Adipocyte (in vitro differentiated cells): ENCODE results near the gene IL6.
"Not testable (repeated sequence)": the region's sequence is repeated elsewhere in the genome, so short reads cannot be mapped to it uniquely, and the experiment has no call there.

Experiments
- DNase-seq: peaks from one replicate; pipeline ENCODE4 v3.0.0-alpha.2; 2015; ENCODE audit warnings: low read depth
- H3K27me3 ChIP-seq: replicated peaks from 2 replicates; pipeline ENCODE4 v1.7.0; 2013; ENCODE audit warnings: mild to moderate bottlenecking, low read length, moderate library complexity; ENCODE audit not compliant: control insufficient read depth, insufficient read depth
- H3K36me3 ChIP-seq: 2 replicates; pipeline ENCODE4 v1.7.0; 2013; ENCODE audit warnings: low read length, mild to moderate bottlenecking, moderate library complexity; ENCODE audit not compliant: control insufficient read depth, insufficient read depth, severe bottlenecking
- H3K4me1 ChIP-seq: 2 replicates; pipeline ENCODE4 v1.7.0; 2013; ENCODE audit warnings: mild to moderate bottlenecking, low read length, moderate library complexity; ENCODE audit not compliant: control insufficient read depth, insufficient read depth
- H3K4me3 ChIP-seq: 2 replicates; pipeline ENCODE4 v1.7.0; 2013; ENCODE audit warnings: mild to moderate bottlenecking, low read length, moderate library complexity
- H3K9ac ChIP-seq: 2 replicates; pipeline ENCODE4 v1.7.0; 2013; ENCODE audit warnings: mild to moderate bottlenecking, low read length, moderate library complexity
- H3K9me3 ChIP-seq: 2 replicates; pipeline ENCODE4 v1.7.0; 2013; ENCODE audit warnings: mild to moderate bottlenecking, low read length, moderate library complexity; ENCODE audit not compliant: control insufficient read depth

Gene IL6

GRCh38 chr7:22726907-22727713 lies at the start of gene IL6:
TSS of gene IL6 (plus strand) at chr7:22727200. CDS start at chr7:22727263, 63 bp downstream.
- peak within 1 kb of the TSS; percentile 88 for H3K4me3 ChIP-seq
- H3K9ac ChIP-seq = peak within 1 kb of the TSS; percentile 95
- peak; percentile 96 for DNase-seq
- H3K36me3 ChIP-seq = peaks cover 23% of the 10 kb centered on the region
- H3K9me3 ChIP-seq = no peaks in the 10 kb centered on the region
- peaks cover 51% of the 10 kb centered on the region for H3K4me1 ChIP-seq
- H3K27me3 ChIP-seq = no peaks in the 10 kb centered on the region

- not testable (repeated sequence) for H3K9me3 ChIP-seq, H3K4me1 ChIP-seq, H3K4me3 ChIP-seq, H3K9ac ChIP-seq, H3K27me3 ChIP-seq, H3K36me3 ChIP-seq, DNase-seq
Measured at GRCh38 chr7:22677263-22677662, 49.7 kb upstream of the IL6 start.

- H3K27me3 ChIP-seq = no peaks in the 10 kb centered on the region
- DNase-seq = no peak
- H3K4me3 ChIP-seq = no peak overlapping the region
- no peaks in the 10 kb centered on the region for H3K9me3 ChIP-seq
- H3K36me3 ChIP-seq = no peaks in the 10 kb centered on the region
- no peak overlapping the region for H3K9ac ChIP-seq
- peaks cover 6% of the 10 kb centered on the region for H3K4me1 ChIP-seq
Measured at GRCh38 chr7:22677680-22678079, 49.3 kb upstream of the IL6 start.

GRCh38 chr7:22680482-22680911 lies 46.5 kb upstream of the IL6 start:
- Histone ChIP-seq H3K9ac (no peak overlapping the region), H3K4me3 (no peak overlapping the region), H3K9me3 (no peaks in the 10 kb centered on the region), H3K4me1 (peaks cover 6% of the 10 kb centered on the region), H3K27me3 (no peaks in the 10 kb centered on the region), H3K36me3 (no peaks in the 10 kb centered on the region)
- no peak for DNase-seq

DNA sequence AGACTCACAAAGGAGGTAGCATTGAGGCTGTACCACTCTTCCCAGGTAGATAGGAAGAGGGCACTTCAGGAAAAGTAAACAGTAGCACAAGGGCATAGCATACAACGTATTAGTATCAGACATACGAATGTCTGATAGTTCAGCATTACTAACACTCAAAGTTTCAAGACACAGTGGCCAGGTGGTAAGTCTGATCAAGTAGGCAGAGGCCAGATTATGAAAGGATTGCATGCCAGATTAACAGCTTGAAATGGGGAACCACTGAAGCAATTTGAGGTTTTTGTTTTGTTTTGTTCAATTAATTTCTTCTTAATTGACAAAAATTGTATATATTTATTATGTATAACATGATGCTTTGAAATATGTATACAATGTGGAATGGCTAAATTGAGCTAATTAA lies 45.7 kb upstream of the IL6 start:
- no peak overlapping the region for H3K9ac ChIP-seq
- no peaks in the 10 kb centered on the region for H3K9me3 ChIP-seq
- H3K27me3 ChIP-seq = no peaks in the 10 kb centered on the region
- no peaks in the 10 kb centered on the region for H3K36me3 ChIP-seq
- H3K4me1 ChIP-seq = peaks cover 8% of the 10 kb centered on the region
- no peak for DNase-seq
- H3K4me3 ChIP-seq = no peak overlapping the region

- H3K36me3 ChIP-seq = no peaks in the 10 kb centered on the region
- no peak overlapping the region for H3K4me3 ChIP-seq
- no peaks in the 10 kb centered on the region for H3K27me3 ChIP-seq
- H3K4me1 ChIP-seq = peaks cover 11% of the 10 kb centered on the region
- no peaks in the 10 kb centered on the region for H3K9me3 ChIP-seq
- H3K9ac ChIP-seq = no peak overlapping the region
- no peak for DNase-seq
Measured at GRCh38 chr7:22681852-22682657, 44.9 kb upstream of the IL6 start.

- Histone ChIP-seq H3K36me3 (no peaks in the 10 kb centered on the region), H3K9ac (no peak overlapping the region), H3K27me3 (no peaks in the 10 kb centered on the region), H3K4me1 (peaks cover 22% of the 10 kb centered on the region), H3K4me3 (no peak overlapping the region), H3K9me3 (no peaks in the 10 kb centered on the region)
- DNase-seq = no peak
Measured at GRCh38 chr7:22683379-22683778, 43.6 kb upstream of the IL6 start.

DNA sequence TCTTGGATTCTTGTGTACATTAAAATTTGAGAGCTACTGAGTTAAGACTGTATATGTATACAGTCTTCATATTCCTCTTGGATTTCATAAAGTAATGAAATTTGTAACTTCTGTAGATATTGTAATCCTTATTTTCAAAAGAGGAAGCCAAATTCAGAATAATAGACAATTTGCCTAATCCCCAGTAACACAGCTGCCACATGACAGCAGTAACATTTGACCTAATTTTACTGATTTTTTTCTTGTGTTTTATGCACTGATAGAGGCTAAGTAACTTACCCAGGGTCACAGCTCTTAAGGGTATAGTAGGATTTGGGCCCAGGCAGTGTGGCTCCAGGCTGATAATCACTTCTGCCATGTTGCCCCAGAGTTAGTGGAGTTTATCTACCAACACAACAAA lies 40.4 kb upstream of the IL6 start:
- Histone ChIP-seq H3K36me3 (no peaks in the 10 kb centered on the region), H3K27me3 (no peaks in the 10 kb centered on the region), H3K9ac (no peak overlapping the region), H3K4me3 (no peak overlapping the region), H3K9me3 (no peaks in the 10 kb centered on the region), H3K4me1 (peaks cover 25% of the 10 kb centered on the region)
- DNase-seq = no peak

DNA sequence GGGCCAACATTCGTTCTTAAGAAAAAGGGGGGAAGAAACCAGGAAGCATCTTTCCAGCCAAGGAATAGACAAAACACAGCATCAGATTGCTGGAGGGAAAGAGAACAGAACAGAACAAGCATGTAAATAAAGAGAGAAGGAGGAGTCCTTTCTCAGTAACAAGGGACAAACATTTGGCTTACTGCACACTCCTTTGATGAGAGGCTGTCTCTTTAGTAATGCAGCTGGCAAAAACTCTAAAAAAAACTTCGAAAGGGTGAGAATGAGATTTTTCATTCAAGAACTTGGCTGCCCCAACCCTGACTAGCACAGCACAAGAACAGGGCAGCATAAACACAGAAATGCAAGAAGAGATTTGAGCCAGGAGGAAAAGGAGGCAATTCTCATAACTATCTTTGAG lies 38.9 kb upstream of the IL6 start:
- peaks cover 19% of the 10 kb centered on the region for H3K4me1 ChIP-seq
- DNase-seq = no peak
- H3K27me3 ChIP-seq = no peaks in the 10 kb centered on the region
- no peaks in the 10 kb centered on the region for H3K9me3 ChIP-seq
- no peak overlapping the region for H3K9ac ChIP-seq
- H3K36me3 ChIP-seq = no peaks in the 10 kb centered on the region
- H3K4me3 ChIP-seq = no peak overlapping the region

DNA sequence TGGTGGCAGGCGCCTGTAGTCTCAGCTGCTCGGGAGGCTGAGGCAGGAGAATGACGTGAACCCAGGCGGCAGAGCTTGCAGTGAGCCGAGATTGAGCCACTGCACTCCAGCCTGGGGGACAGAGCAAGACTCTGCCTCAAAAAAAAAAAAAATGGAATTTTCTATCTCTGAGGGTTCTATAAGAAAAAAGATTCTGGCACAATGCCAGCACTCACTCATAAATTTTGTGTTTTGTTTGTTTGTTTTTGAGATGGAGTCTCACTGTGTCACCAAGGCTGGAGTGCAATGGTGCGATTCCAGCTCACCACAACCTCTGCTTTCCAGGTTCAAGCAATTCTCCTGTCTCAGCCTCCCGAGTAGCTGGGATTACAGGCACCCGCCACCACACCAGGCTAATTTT lies 38.1 kb upstream of the IL6 start:
- peaks cover 19% of the 10 kb centered on the region for H3K4me1 ChIP-seq
- not testable (repeated sequence) for DNase-seq, H3K4me3 ChIP-seq, H3K9me3 ChIP-seq, H3K9ac ChIP-seq, H3K36me3 ChIP-seq, H3K27me3 ChIP-seq

DNA sequence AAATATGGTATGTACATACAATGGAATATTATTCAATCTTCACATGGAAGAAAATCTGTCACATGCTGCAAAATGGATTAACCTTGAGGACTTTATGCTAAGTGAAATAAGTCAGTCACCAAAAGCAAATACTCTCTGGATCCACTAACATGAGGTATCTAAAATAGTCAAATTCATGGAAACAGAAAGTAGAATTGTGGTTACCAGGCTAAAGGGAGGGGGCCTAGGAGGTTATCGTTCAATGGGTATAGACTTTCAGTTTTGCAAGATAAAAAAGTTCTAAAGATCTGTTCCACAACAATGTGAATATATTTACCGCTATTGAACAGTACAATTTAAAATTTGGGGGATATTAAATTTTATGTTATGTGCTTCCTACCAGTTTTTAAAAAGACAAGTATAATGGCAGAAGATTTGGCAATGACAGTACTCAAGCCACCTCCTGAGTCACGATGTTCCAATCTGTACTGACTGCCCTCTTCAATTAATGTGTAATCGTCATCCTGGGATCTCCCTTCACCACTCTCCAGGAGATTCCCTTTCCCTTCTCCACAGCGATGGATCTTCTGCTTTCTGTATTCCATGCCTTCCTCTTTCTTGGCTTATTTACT lies 32.3 kb upstream of the IL6 start:
- no peaks in the 10 kb centered on the region for H3K4me1 ChIP-seq
- DNase-seq = no peak
- no peak overlapping the region for H3K9ac ChIP-seq
- H3K36me3 ChIP-seq = no peaks in the 10 kb centered on the region
- no peaks in the 10 kb centered on the region for H3K27me3 ChIP-seq
- no peak overlapping the region for H3K4me3 ChIP-seq
- H3K9me3 ChIP-seq = no peaks in the 10 kb centered on the region
